Tibial nerve (tissue), 4 donors: Measurements from ENCODE around the gene DPPA3.

ENCODE experiments used
- CTCF ChIP-seq, 5 experiments: fragments of 200-600 bp in 3 of 5; fragments of 450-650 bp in 2 of 5; sonication (generic) in 3 of 5; IDR thresholded peaks; one replicate each; pipeline ENCODE4 v1.5.1; 2016 to 2019; ENCODE audit warnings: antibody characterized with exemption in 5 of 5, mild to moderate bottlenecking in 3 of 5, moderate library complexity in 2 of 5
- EP300 ChIP-seq, 2 donors: sonication (generic); formaldehyde crosslinking; IDR thresholded peaks; one replicate each; pipeline ENCODE4 v1.6.1; 2017; ENCODE audit warnings: antibody characterized with exemption in 2 of 2, mild to moderate bottlenecking in 1 of 2
- POLR2A ChIP-seq, 2 donors: fragments of 450-650 bp; IDR thresholded peaks; one replicate each; pipeline ENCODE4 v1.6.1; 2017; ENCODE audit warnings: antibody characterized with exemption in 2 of 2, mild to moderate bottlenecking in 2 of 2, moderate library complexity in 2 of 2

- TF ChIP-seq POLR2A (IDR thresholded peaks at IDR 0.05) (no peak), CTCF (IDR thresholded peaks at IDR 0.05) (no peak), EP300 (IDR thresholded peaks at IDR 0.05) (no peak)
Observed at GRCh38 chr12:7712841-7713442, 1.7 kb downstream of the DPPA3 start.
